Choroid plexus epithelial cell (primary cell): ENCODE results near the gene SLC26A11.
"Not testable (repeated sequence)": the region's sequence is repeated elsewhere in the genome, so short reads cannot be mapped to it uniquely, and the experiment has no call there.

Experiments used
- DNase-seq: peaks from one replicate; pipeline ENCODE4 v3.0.0-alpha.2; 2010; ENCODE audit warnings: low read depth
- H3K4me3 ChIP-seq: 2 replicates; pipeline ENCODE4 v1.5.1; 2011; ENCODE audit warnings: low read depth, mild to moderate bottlenecking, control low read depth, low read length, moderate library complexity
- TF ChIP-seq, protein P1 (sequence below): conservative IDR thresholded peaks from 2 replicates; pipeline ENCODE4 v1.5.1; 2011; ENCODE audit warnings: low read depth, mild to moderate bottlenecking, control low read depth, inconsistent platforms, low read length, moderate library complexity

Gene SLC26A11

GRCh38 chr17:80253631-80254395 is 33.6 kb downstream of the SLC26A11 start:
- DNase-seq = no peak
- TF ChIP-seq, protein P1, sequence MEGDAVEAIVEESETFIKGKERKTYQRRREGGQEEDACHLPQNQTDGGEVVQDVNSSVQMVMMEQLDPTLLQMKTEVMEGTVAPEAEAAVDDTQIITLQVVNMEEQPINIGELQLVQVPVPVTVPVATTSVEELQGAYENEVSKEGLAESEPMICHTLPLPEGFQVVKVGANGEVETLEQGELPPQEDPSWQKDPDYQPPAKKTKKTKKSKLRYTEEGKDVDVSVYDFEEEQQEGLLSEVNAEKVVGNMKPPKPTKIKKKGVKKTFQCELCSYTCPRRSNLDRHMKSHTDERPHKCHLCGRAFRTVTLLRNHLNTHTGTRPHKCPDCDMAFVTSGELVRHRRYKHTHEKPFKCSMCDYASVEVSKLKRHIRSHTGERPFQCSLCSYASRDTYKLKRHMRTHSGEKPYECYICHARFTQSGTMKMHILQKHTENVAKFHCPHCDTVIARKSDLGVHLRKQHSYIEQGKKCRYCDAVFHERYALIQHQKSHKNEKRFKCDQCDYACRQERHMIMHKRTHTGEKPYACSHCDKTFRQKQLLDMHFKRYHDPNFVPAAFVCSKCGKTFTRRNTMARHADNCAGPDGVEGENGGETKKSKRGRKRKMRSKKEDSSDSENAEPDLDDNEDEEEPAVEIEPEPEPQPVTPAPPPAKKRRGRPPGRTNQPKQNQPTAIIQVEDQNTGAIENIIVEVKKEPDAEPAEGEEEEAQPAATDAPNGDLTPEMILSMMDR = no peak
- no peak overlapping the region for H3K4me3 ChIP-seq

- TF ChIP-seq, protein P1 = no peak
- peak; percentile 86 for DNase-seq
- H3K4me3 ChIP-seq = no peak overlapping the region
These were observed 34.4 kb downstream of the SLC26A11 start for GRCh38 chr17:80254396-80255251.

- TF ChIP-seq, protein P1 = no peak
- DNase-seq = no peak
- no peak overlapping the region for H3K4me3 ChIP-seq
These were observed 35.8 kb downstream of the SLC26A11 start for GRCh38 chr17:80256034-80256350.

DNA sequence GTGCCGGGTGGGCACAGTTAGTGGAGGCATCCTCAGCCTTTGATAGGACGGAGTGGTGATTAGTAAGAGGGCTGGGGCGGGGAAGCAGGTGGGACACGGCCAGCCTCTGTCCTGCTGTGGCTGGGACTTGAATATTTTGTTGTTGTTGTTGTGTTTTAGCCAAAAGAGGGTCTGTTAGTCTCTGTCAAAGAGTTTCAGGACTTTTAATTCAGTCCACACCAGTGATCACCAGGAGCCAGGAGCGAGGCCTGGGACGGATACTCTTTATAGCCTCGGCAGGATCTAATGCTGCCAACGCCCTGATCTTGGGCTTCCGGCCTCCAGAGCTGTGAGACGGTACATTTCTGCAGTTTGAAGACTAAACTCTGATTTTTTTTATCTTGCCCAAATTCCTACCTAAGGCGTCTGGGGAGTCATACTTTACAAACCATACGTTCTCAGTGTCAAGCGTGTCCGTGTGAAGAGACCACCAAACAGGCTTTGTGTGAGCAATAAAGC is 37.5 kb downstream of the SLC26A11 start:
- no peak for DNase-seq
- TF ChIP-seq, protein P1 = no peak
- no peak overlapping the region for H3K4me3 ChIP-seq

- H3K4me3 ChIP-seq, DNase-seq: not testable (repeated sequence)
These were observed 38.1 kb downstream of the SLC26A11 start for GRCh38 chr17:80258296-80258695.

- TF ChIP-seq, protein P1 = no peak
- peak overlapping the region; percentile 59 for H3K4me3 ChIP-seq
- no peak for DNase-seq
These were observed 39.3 kb downstream of the SLC26A11 start for GRCh38 chr17:80259457-80260068.

- TF ChIP-seq, protein P1 = no peak
- peak overlapping the region; percentile 59 for H3K4me3 ChIP-seq
- DNase-seq = peak; percentile 76
These were observed 39.9 kb downstream of the SLC26A11 start for GRCh38 chr17:80260069-80260535.
